SK-N-SH treated with all-trans-retinoic acid at 6 μM for 48 hours (cell line): Measurements from ENCODE around the gene LCAT.

Experiments
- ATAC-seq: fragments of 200-7000 bp; cut with Tn5 transposase; 3 replicates; pipeline ENCODE4 v1.9.1; 2020; ENCODE audit warnings: mild to moderate bottlenecking, moderate library complexity
- ARNTL ChIP-seq: fragments of 450-650 bp; formaldehyde crosslinking; IDR thresholded peaks from 2 replicates; pipeline ENCODE4 v1.5.0; 2020; ENCODE audit warnings: low read depth, mild to moderate bottlenecking, moderate library complexity, borderline replicate concordance
- BACH2 ChIP-seq: fragments of 250-450 bp; sonication (Bioruptor Pico); IDR thresholded peaks from 2 replicates; pipeline ENCODE4 v1.9.0; 2021; ENCODE audit warnings: mild to moderate bottlenecking, borderline replicate concordance
- CREB5 ChIP-seq: fragments of 250-450 bp; sonication (Bioruptor Pico); IDR thresholded peaks from 2 replicates; pipeline ENCODE4 v1.5.1; 2020; ENCODE audit warnings: low read depth, mild to moderate bottlenecking, moderate library complexity
- CSDC2 ChIP-seq: fragments of 250-450 bp; sonication (Bioruptor Pico); IDR thresholded peaks from 2 replicates; pipeline ENCODE4 v1.5.0; 2020; ENCODE audit warnings: mild to moderate bottlenecking, moderate library complexity
- CSRNP3 ChIP-seq: fragments of 250-450 bp; sonication (Bioruptor Pico); IDR thresholded peaks from 2 replicates; pipeline ENCODE4 v1.5.1; 2021; ENCODE audit warnings: mild to moderate bottlenecking, moderate library complexity
- ESRRG ChIP-seq: fragments of 250-450 bp; sonication (Bioruptor Pico); IDR thresholded peaks from 2 replicates; pipeline ENCODE4 v1.6.1; 2021; ENCODE audit warnings: mild to moderate bottlenecking
- GLIS3 ChIP-seq: fragments of 250-450 bp; sonication (Bioruptor Pico); IDR thresholded peaks from 2 replicates; pipeline ENCODE4 v1.5.0; 2020; ENCODE audit warnings: mild to moderate bottlenecking, moderate library complexity
- ISL1 ChIP-seq: fragments of 250-450 bp; sonication (Bioruptor Pico); IDR thresholded peaks from 2 replicates; pipeline ENCODE4 v2.1.2; 2022; ENCODE audit warnings: mild to moderate bottlenecking, moderate library complexity
- OSR1 ChIP-seq: fragments of 250-450 bp; sonication (Bioruptor Pico); IDR thresholded peaks from 2 replicates; pipeline ENCODE4 v1.8.0; 2022; ENCODE audit warnings: moderate library complexity, mild to moderate bottlenecking, inconsistent platforms
- PATZ1 ChIP-seq: fragments of 250-450 bp; sonication (Bioruptor Pico); IDR thresholded peaks from 2 replicates; pipeline ENCODE4 v1.8.0; 2020; ENCODE audit warnings: mild to moderate bottlenecking, moderate library complexity, borderline replicate concordance
- POU6F1 ChIP-seq: fragments of 250-450 bp; sonication (Bioruptor Pico); IDR thresholded peaks from 2 replicates; pipeline ENCODE4 v1.8.0; 2021; ENCODE audit warnings: low read depth, mild to moderate bottlenecking, moderate library complexity, borderline replicate concordance
- PPARA ChIP-seq: fragments of 250-450 bp; sonication (Bioruptor Pico); IDR thresholded peaks from 2 replicates; pipeline ENCODE4 v1.5.0; 2020; ENCODE audit warnings: mild to moderate bottlenecking, borderline replicate concordance
- RARB ChIP-seq: fragments of 250-450 bp; sonication (Bioruptor Pico); IDR thresholded peaks from 2 replicates; pipeline ENCODE4 v1.8.0; 2021; ENCODE audit warnings: mild to moderate bottlenecking, moderate library complexity
- SNAI2 ChIP-seq: fragments of 250-450 bp; sonication (Bioruptor Pico); IDR thresholded peaks from 2 replicates; pipeline ENCODE4 v1.5.0; 2020; ENCODE audit warnings: mild to moderate bottlenecking, moderate library complexity
- TCF4 ChIP-seq: fragments of 250-450 bp; sonication (Bioruptor Pico); IDR thresholded peaks from 2 replicates; pipeline ENCODE4 v1.8.0; 2021; ENCODE audit warnings: mild to moderate bottlenecking, moderate library complexity, borderline replicate concordance
- TOX ChIP-seq: fragments of 250-450 bp; sonication (Bioruptor Pico); IDR thresholded peaks from 2 replicates; pipeline ENCODE4 v1.8.0; 2021; ENCODE audit warnings: mild to moderate bottlenecking, moderate library complexity, borderline replicate concordance
- TSHZ2 ChIP-seq: fragments of 250-450 bp; sonication (Bioruptor Pico); IDR thresholded peaks from 2 replicates; pipeline ENCODE4 v1.5.0; 2020; ENCODE audit warnings: mild to moderate bottlenecking, moderate library complexity
- ZC3H10 ChIP-seq: fragments of 250-450 bp; sonication (Bioruptor Pico); IDR thresholded peaks from 2 replicates; pipeline ENCODE4 v1.5.1; 2021; ENCODE audit warnings: mild to moderate bottlenecking, moderate library complexity
- ZFP3 ChIP-seq: fragments of 250-450 bp; sonication (Bioruptor Pico); IDR thresholded peaks from 2 replicates; pipeline ENCODE4 v1.5.0; 2020; ENCODE audit warnings: mild to moderate bottlenecking, moderate library complexity
- ZNF565 ChIP-seq: fragments of 450-650 bp; formaldehyde crosslinking; conservative IDR thresholded peaks from 2 replicates; pipeline ENCODE4 v1.5.0; 2020; ENCODE audit warnings: low read depth, mild to moderate bottlenecking, moderate library complexity
- ZNF70 ChIP-seq: fragments of 450-650 bp; formaldehyde crosslinking; IDR thresholded peaks from 2 replicates; pipeline ENCODE4 v1.5.0; 2020; ENCODE audit warnings: mild to moderate bottlenecking, moderate library complexity
- ZNF8 ChIP-seq: fragments of 450-650 bp; formaldehyde crosslinking; IDR thresholded peaks from 2 replicates; pipeline ENCODE4 v1.5.0; 2020; ENCODE audit warnings: mild to moderate bottlenecking, moderate library complexity

Gene LCAT

GRCh38 chr16:67968400-67969253 is 24.7 kb upstream of the LCAT start, which contains the start of gene SLC12A4 (continued):
- no peak for TF ChIP-seq ZNF565 (CRISPR knock-in tag)
- TF ChIP-seq BACH2 (CRISPR knock-in tag): no peak
- TF ChIP-seq PPARA (CRISPR knock-in tag): no peak
- TF ChIP-seq CREB5 (CRISPR knock-in tag): no peak
- no peak for TF ChIP-seq CSDC2 (CRISPR knock-in tag)
- 0 out of 2 replicates have a peak, but pooled peaks have one; percentile 71 for TF ChIP-seq GLIS3 (CRISPR knock-in tag)
- TF ChIP-seq TOX (CRISPR knock-in tag): no peak
- TF ChIP-seq ZFP3 (CRISPR knock-in tag): peak; percentile 75; the same call in 1 of the 2 replicates
- no peak for TF ChIP-seq ZNF8 (CRISPR knock-in tag)
- TF ChIP-seq SNAI2: no peak
- TF ChIP-seq OSR1 (CRISPR knock-in tag): no peak
- no peak for TF ChIP-seq ESRRG (CRISPR knock-in tag)

GRCh38 chr16:67967958-67968399 is 24.1 kb upstream of the LCAT start:
- no peak for TF ChIP-seq ZNF70 (CRISPR knock-in tag)
- no peak for TF ChIP-seq CREB5 (CRISPR knock-in tag)
- no peak for TF ChIP-seq ZC3H10 (CRISPR knock-in tag)
- TF ChIP-seq SNAI2: no peak
- peak; percentile 50 for ATAC-seq

- TF ChIP-seq ZFP3 (CRISPR knock-in tag) (no peak), TCF4 (no peak), SNAI2 (no peak), RARB (CRISPR knock-in tag) (no peak), CREB5 (CRISPR knock-in tag) (no peak), PPARA (CRISPR knock-in tag) (no peak), OSR1 (CRISPR knock-in tag) (no peak), PATZ1 (CRISPR knock-in tag) (no peak), TSHZ2 (CRISPR knock-in tag) (no peak), ISL1 (CRISPR knock-in tag) (no peak), CSRNP3 (CRISPR knock-in tag) (no peak), ARNTL (CRISPR knock-in tag) (no peak), CSDC2 (CRISPR knock-in tag) (no peak), POU6F1 (CRISPR knock-in tag) (no peak)
- ATAC-seq: peak; percentile 7
Observed at GRCh38 chr16:67967183-67967957, 23.4 kb upstream of the LCAT start.
